HG02973 (cell line): ENCODE measurements around the gene PSD.

ENCODE experiments used
- ATAC-seq: cut with Tn5 transposase; IDR thresholded peaks from one replicate; pipeline ENCODE4 v1.9.1; 2021; ENCODE audit warnings: moderate library complexity; ENCODE audit not compliant: unreplicated experiment

The PSD gene

DNA sequence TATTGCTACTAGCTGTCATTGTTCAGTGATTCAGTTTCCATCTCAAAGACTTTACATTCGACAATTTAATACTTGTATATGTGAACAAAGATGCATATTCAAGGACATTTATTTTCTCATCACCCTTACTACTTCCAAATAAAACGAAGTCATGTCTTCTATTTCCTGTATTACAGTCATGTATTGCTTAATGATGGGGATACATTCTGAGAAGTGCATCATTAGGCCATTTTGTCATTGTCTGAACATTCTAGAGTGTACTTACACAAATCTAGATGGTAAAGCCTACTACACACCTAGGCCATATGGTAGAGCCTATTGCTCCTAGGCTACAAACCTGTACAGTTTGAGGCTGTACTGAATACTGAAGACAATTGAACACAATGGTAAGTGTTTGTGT is 26.3 kb upstream of the PSD start:
- no peak for ATAC-seq

DNA sequence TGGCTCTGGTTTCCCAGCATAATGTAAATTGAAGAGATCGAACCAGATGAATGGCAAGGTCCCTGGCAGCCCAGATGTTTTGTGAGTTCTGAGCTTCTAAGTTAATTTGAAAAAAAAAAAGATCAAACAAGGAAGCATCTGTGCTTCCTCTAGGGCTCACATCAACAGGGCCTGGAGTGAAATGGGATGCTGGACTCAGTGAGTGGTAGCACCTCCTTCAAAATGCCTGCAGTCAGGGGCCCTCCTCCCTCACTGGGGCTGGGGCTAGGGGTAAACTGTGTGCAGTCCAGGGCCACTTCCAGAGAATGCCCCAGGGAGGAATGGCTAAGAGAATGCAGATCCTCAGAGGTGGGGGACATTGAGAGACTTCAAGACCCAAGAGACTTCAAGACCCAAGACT is 19.8 kb upstream of the PSD start:
- ATAC-seq: no peak

DNA sequence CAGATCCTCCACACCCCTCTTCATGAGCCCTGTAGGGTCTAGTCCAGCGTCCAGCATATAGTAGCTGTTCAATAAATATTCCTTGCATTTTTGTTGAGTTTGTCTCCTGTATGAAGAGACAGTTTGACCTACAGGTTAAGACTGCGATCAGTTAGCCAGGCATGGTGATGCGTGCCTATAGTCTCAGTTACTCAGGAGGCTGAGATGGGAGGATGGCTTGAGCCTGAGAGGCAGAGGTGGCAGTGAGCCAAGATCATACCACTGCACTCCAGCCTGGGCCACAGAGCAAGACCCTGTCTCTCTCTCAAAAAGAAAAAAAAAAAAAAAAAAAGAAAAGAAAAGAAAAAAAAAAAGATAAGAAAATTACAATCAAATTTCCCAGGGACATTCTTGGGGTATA is 18.9 kb upstream of the PSD start:
- ATAC-seq: no peak

DNA sequence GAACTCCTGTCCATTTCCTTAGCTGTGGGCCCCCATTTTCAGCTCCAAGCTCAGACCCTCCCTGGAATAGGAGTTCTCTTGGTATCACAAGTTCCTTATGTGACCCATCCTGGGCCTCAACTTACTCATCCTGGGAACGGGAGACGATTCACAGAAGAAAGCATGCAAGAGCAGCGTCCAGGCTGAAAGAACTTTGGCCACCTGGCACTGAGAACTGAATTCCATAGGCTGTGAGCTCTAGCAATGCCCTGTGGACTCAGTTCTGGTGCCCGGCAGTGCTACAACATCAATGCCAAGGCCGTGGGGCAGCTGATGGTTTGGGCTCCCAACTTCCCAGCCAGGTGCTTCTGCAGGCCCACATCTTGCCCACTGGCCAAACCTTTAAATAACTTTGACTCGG is 17.7 kb upstream of the PSD start:
- ATAC-seq: no peak

DNA sequence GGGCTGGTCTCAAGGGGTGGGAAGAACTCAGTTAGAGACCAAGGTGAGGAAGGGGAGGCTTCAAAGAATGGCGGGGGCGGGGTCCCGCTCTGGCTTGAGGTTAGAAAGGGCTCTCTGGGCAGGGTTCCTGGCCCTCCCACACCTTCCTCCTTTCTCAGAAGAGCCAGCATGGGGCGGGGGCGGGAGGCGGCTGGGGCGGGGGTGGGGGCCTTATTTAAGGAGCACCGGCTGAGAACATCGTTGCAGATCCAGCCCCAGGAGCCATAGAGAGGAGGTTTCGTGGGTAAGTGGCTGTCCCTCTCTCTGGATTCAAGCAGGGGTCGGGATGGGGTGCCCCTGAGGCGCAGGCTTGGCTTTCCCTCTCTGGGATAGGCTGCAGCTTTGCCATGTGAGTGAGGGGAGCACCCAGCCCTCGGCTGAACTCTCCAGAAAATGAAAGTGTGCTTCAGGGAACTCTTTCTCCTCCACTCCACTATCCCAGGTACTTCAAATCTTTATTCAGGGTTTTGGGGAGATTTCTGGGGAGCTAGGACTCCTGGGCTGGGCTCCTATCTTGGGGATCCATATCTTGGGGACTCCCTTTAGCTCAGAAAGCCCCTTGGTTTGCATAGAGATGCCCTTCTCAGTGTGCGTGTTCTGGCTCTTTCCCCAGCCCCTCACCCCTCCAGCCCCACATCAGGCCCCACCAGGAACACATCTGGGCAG is 17.1 kb upstream of the PSD start:
- ATAC-seq: no peak

DNA sequence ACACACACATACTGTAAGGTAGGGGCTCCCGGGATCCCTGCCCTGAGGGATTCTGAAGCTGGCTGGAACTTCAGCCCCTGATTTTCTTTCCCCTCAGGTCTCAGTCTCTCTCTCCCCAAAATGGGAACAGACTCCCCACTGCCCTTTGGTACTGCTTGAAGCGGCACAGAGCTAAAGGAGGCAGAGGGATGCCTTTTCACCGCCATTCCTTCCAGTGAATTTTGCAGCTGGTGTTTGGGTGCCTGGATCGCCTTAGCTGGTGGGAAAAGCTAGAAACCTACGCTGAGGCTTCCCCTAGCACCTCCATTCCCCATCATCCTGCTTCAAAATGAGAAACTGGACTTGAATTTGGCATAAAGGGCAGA is 16.5 kb upstream of the PSD start:
- ATAC-seq: no peak

DNA sequence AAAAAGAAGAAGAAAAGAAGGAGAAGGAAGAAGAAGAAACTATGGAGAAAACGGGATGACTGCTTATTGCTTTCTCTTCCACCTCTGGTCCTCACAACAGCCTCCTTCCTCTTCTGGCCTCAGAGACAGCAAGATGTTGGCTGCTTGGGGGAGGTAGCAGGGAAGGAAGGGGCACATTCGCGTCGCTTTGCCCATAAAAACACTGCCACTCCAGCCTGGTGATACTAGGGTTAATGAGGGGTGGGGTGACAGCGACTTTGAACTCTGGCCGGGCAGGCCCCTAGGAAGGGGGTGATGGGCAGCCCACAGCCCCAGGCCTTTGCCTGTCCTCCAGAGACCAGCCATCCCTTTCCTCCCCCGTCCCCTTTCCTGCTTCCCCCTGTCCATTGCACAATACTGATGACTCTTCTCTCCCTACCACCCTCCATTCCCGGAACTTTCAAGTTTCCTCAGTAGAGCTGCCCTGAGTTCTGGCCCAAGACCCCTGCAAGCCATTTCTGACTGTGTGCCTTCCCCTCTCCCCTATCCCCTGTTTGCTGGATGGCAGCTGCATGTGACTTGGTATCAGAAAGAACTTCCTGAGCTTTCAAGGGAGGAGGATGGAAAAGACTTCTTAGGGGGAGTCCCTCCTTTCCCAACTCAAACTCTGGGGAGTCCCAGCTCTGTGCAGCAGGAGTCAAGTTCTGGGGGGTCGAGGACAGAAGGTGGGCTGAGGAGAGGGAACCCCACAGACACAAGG is 16.0 kb upstream of the PSD start:
- no peak for ATAC-seq

DNA sequence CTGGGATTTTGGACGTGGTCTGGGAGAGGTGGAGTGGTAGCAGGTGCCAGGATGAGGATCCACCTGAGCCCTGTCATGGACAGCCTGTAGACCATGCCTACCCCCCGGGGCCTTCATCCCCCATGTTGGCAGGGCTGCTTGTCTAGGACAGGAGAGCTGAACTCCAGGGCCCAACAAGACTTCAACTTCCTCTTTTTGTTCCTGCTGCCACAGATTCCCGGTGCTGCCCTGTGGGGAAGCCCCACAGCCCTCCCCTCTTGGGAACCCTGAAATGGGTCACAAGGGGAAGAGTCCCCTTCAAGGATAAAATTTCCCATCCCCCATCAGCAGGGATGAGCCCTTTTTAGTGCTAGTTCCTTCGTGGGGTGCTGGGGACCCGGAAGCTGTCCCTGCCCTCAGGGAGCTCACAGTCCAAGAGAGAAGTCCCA is 15.0 kb upstream of the PSD start:
- no peak for ATAC-seq

DNA sequence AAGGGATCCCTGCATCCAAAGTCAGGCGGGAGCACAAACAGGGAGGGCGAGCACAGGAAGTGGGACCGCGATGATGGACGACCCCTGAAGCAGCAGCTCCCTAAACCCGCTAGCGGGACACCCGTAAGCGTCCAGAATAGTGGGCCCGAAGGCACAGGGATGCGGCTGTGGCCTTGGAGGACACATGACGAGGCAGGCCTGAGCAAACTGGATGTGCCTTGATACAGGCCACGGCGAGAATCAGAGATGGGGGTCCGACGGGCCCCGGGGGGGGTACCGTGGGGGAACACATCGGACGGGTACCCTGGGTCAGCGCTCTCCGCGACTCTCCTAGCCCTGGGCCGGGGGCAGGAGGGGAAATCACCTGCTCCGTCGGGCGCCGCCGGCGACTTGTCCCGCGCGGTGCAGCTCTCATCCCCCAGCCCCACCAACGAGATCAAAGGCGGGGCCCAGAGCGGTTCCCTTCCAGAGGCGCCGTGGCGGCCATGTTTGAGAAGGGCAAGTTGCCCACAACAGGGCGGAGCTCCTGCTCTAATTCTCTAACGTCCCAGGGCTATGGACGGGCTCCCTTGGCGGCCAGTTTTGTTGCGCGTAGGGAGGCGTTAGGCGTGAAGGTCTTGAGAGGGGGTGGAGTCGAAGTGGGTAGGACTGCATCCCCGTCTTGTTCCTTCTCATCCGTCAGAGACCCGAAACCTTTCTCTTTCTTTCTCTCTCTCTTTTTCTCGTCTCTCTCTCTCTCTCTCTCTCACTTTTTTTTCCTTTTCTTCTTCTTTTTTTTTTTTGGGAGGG is 13.8 kb upstream of the PSD start, which contains the start of gene CUEDC2:
Gene CUEDC2 (minus strand): TSS at position 413 of the 789 bp plus-strand sequence. CDS start 7,386 bp downstream, outside the sequence.
- peak; percentile 82 for ATAC-seq

DNA sequence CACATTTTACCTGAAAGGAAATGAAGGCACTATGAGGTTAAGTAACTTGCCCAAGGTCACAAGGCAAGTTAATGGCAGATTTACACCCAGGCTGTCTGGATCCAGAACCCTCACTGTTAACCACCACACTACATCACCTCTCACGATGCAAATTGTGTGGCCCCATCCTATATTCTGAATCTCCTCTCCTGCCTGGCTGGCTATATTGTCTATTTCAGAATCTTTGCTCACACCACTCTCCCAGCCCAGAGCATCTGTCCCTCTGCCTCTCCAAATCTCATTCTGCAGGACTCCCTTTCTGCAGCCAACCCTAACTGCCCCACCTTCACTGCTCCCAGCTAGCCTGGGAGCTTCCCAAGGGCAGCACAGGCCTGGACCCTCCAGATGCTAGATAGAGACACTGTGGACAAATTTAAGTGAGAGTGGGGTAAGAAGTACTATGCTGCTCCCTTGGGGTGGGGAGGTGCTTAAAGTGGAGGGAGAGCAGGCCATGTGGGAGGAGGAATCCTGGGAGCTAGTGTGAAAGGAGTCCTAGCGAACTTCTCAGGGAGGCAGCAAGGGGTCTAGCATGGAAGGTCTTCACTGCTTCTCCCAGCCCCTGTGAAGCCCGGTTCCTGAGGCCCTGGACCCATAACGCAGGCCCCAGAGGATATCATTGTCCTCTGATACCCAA is 13.0 kb upstream of the PSD start:
- ATAC-seq: no peak

DNA sequence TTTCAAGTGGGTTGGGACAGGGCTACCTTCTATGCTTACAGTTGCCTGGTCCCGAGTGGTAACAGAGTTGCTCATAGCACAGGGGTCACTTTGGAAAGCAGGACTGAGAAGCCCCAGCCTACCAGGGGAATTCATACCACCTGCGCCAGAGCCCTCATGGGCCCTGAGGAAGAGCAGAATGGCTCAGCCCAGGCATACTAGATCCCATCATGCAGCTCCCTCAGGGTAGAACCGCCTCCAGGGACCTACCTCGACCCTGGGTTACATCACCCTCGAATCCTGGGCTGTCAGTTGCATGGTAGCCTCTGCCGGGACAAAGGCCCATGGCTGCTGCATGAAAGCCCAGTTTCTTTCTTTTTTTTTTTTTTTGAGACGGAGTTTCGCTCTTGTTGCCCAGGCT is 10.9 kb upstream of the PSD start:
- no peak for ATAC-seq

DNA sequence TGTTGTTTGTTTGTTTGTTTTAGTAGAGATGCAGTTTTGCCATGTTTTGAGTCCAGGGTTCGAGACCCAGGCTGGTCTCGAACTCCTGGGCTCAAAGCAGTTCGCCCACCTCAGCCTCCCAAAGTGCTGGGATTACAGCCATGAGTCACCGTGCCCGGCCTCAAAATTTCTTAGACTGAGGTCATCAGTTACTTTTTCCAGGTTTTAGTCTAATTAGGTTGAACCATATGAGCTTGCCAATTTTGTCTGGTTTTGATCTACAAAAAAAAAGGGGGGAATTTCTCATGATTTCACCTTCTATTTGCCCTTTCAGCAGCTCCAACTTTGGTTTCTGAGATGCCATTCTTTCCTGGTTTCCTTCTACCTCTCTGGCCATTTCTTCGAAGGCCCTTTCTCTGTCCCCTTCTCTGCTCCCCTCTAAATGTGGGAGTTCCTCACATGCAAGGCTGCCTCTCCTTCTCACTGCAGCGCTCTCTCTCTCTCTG is 8.3 kb upstream of the PSD start:
- no peak for ATAC-seq

DNA sequence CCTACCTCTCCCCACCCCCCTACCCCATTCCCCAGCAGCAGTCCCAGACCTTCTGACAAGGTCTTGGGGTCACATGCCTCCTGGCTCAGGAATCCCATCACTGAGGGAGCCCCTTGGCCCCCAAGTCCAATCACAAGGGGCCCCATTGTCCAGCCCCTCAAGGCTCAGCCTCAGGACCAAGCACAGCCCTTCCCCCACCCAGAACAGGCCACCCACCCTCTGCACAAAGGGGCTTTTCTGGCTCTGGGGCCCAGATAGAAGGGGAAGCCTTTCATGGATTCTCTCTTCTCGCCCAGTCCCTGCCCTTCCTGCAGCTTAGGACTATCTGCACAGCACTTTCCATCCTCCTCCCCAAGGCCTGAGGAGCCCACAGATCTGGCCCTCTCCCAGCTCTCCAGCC is 6.9 kb upstream of the PSD start:
- ATAC-seq: no peak

DNA sequence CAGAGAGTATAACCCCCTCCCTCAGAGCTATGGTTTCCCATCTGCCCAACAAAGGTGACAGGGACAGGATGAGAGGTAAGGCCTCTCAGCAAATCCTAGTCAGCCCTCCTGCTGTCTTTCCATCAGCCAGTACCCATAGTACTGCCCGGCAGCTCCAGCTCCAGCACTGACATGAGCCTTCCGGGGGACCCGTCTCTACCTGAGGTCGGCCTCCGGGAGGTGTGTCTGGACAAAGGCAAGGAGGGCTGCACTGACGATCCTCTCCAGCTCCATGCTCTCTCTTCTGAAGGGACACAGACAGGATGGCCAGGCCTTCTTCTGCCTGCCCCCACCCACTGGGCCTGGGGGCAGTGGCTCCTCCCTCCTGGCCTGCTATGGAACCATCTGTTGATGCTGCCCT is 6.3 kb upstream of the PSD start:
- ATAC-seq: no peak

DNA sequence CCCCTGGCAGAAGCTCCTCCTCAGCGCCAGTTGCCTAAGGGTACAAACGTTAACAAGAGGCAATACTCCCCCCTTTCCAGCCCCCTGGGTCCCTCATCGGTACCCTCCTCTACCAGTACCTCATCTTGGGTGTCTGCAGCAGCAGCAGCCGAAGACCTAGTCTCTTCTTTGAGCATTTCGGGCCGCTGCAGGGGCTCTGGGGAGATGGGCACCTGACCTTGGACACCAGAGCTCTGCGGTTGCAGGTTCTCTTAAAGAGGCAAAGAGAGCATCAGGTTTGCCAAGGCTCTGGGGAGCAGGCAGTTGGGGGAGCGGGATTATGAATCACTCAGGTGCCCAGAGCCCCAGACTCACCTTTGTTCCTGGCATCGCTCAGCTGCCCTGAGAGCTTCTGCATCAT is 5.6 kb upstream of the PSD start:
- ATAC-seq: no peak

DNA sequence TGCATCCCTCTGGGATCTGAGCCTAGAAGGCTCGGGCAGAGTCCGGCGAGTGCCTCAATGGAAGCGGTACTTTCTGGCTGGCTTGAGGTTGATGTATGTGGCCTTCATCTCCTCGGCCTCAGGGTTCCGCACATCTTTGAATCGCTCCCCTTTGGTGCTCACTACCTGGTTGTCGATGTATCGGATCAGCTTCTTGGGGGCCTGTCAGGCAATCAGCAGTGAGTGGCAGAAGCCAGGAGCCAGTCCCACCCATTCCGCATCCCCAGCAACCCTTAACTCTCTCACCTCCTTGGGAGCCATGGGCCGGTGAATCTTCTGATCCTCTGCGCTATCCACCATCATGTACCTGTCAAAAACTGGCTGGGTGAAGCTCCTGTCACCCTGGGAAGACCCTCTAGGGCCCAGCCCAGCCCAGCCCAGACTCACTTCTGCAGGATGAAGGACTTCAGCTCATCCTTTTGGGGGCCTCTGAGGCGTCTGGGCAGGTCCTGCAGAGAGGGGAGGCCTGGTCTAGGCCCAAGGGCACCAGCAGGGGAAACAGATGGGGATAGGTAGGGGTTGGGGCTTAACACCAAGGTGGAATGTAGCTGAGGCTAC is 4.9 kb upstream of the PSD start:
- no peak for ATAC-seq

DNA sequence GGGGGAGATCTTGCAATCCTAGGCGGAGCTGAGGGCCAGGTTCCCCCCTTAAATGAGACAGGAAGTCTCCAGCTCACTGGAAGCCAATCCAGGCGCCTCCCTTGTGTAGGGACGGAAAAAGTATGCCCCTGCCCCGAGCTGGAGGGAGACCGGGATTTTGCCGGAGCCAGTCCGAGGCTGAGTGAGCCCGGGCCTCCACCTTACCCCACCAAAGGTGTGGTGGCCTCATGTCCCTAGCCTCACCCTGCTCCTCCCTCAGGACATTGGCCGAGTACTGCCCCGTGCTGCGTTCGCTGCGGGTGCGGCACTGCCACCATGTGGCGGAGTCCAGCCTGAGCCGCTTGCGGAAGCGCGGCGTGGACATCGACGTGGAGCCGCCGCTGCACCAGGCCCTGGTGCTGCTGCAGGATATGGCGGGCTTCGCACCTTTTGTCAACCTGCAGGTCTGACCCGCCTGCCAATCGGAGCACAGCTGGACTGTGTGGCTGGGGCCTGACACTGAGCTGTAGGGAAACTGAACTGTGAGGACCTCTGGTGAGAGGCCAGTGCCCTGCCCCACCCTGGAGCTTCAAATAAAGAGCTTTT is 4.1 kb upstream of the PSD start:
- no peak for ATAC-seq

DNA sequence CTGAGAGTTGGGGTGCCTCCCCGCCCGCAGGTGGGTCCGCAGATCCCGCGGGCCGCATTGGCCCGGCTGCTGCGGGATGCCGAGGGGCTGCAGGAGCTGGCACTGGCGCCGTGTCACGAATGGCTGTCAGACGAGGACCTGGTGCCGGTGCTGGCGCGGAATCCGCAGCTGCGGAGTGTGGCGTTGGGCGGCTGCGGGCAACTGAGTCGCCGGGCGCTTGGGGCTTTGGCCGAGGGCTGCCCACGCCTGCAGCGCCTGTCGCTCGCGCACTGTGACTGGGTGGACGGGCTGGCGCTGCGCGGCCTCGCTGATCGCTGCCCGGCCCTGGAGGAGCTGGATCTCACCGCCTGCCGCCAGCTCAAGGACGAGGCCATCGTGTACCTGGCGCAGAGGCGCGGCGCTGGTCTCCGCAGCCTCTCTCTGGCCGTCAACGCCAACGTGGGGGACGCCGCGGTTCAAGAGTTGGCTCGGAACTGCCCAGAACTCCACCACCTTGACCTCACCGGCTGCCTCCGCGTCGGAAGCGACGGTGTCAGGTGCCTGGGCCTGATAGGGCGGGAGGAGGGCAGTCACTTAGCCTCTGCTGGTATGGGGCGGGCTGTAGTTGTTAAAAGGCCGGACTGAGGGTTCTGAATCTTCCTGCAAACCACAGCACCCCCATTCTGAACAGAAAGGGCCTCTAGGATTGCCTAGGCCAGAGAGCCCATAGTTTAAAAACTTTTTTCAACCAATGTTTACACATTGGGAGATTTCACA is 3.4 kb upstream of the PSD start:
- no peak for ATAC-seq

DNA sequence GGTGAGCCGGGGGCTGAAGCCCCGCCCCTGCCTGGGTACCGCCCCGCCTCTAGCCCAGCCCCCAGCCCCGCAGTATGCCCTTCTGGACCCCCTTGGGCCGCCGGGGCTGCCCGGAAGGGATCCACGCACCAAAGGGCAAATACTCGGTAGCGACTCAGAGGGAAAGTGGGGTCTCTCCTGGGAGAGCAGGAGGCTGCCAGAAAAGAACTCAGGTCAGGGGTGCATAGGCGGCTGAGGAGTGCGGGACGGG is 2.8 kb upstream of the PSD start:
- peak; percentile 4 for ATAC-seq
